ENCODE data around the gene CHIC2.

GRCh38 chr4:53963781-53964180 lies 100.6 kb downstream of the CHIC2 start:
- TF ChIP-seq CTCF (IDR thresholded peaks at IDR 0.05; ENCODE audit: low read length) (no peak), EZH2phosphoT487 (IDR thresholded peaks at IDR 0.05; ENCODE audit: low read length) (no peak), EZH2 (optimal IDR thresholded peaks at IDR 0.05; ENCODE audit: low read depth, low read length) (no peak)

All from MM.1S (cell line).